ENCODE measurements around the gene ADAMTS20.

ADAMTS20 gene

GRCh38 chr12:43312991-43313505 is 239.0 kb downstream of the ADAMTS20 start:
- DNase-seq: no peak

GRCh38 chr12:43310596-43310995 is 241.4 kb downstream of the ADAMTS20 start:
- DNase-seq: no peak

- DNase-seq: no peak
Observed at GRCh38 chr12:43309959-43310358, 242.0 kb downstream of the ADAMTS20 start.

- DNase-seq: no peak
Observed at GRCh38 chr12:43308776-43309175, 243.2 kb downstream of the ADAMTS20 start.

GRCh38 chr12:43307126-43307525 is 244.9 kb downstream of the ADAMTS20 start:
- DNase-seq: no peak

GRCh38 chr12:43306066-43306465 is 245.9 kb downstream of the ADAMTS20 start:
- DNase-seq: no peak

GRCh38 chr12:43305065-43305464 is 246.9 kb downstream of the ADAMTS20 start:
- no peak for DNase-seq
